Prostate gland (tissue), 2 donors: ENCODE data around the gene IFNA2.
"Not testable (repeated sequence)": the region's sequence is repeated elsewhere in the genome, so short reads cannot be mapped to it uniquely, and the experiment has no call there.

Source experiments
- CTCF ChIP-seq, 4 experiments: fragments of 200-600 bp in 2 of 4; fragments of 450-650 bp in 2 of 4; sonication (generic) in 2 of 4; IDR thresholded peaks; 1 replicate in 3 of 4; 2 replicates in 1 of 4; pipeline ENCODE4 v1.5.1; 2016 to 2019; ENCODE audit warnings: antibody characterized with exemption in 4 of 4, mild to moderate bottlenecking in 2 of 4, moderate library complexity in 2 of 4
- POLR2A ChIP-seq: fragments of 450-650 bp; IDR thresholded peaks from one replicate; pipeline ENCODE4 v1.6.1; 2016; ENCODE audit warnings: antibody characterized with exemption, mild to moderate bottlenecking

- not testable (repeated sequence) for TF ChIP-seq CTCF (IDR thresholded peaks at IDR 0.05); POLR2A
These were observed 13.7 kb downstream of the IFNA2 start for GRCh38 chr9:21371467-21371866.
